SU-DHL-6 (cell line): ENCODE data around the gene IAPP.
"Not testable (repeated sequence)": the region's sequence is repeated elsewhere in the genome, so short reads cannot be mapped to it uniquely, and the experiment has no call there.

Experiments used
- H2AFZ ChIP-seq: fragments of 200-600 bp; sonication (generic); 2 replicates; pipeline ENCODE4 v1.6.1; 2014; ENCODE audit warnings: low read depth, mild to moderate bottlenecking, moderate library complexity, mixed read lengths, antibody characterized with exemption, low read length; ENCODE audit not compliant: severe bottlenecking
- H3F3A ChIP-seq: fragments of 200-600 bp; shearing (Covaris generic); 2 replicates; pipeline ENCODE4 v1.6.0; 2016; ENCODE audit warnings: antibody characterized with exemption, mild to moderate bottlenecking; ENCODE audit not compliant: insufficient read depth
- H3K27ac ChIP-seq: fragments of 200-600 bp; sonication (generic); 2 replicates; pipeline ENCODE4 v1.5.1; 2016; ENCODE audit warnings: low read depth, mild to moderate bottlenecking, low read length, moderate library complexity, mixed read lengths
- H3K27me3 ChIP-seq: fragments of 200-600 bp; sonication (generic), shearing (Covaris generic); 2 replicates; pipeline ENCODE4 v1.6.0; 2014; ENCODE audit warnings: mild to moderate bottlenecking, low read length
- H3K36me3 ChIP-seq: fragments of 200-600 bp; sonication (generic); 2 replicates; pipeline ENCODE4 v1.6.1; 2014; ENCODE audit warnings: mild to moderate bottlenecking, low read length, mixed read lengths
- H3K4me2 ChIP-seq: fragments of 300-600, 200-600 bp; shearing (Covaris generic), sonication (generic); 2 replicates; pipeline ENCODE4 v1.6.0; 2014; ENCODE audit warnings: low read length, low read depth, mild to moderate bottlenecking; ENCODE audit not compliant: poor library complexity, severe bottlenecking
- H3K4me3 ChIP-seq: fragments of 200-600 bp; sonication (generic); 2 replicates; pipeline ENCODE4 v1.5.1; 2014; ENCODE audit warnings: antibody characterized with exemption, low read length, mild to moderate bottlenecking, mixed read lengths; ENCODE audit not compliant: insufficient read depth, poor library complexity, severe bottlenecking
- H3K79me2 ChIP-seq: fragments of 200-600 bp; sonication (generic); 2 replicates; pipeline ENCODE4 v1.6.1; 2014; ENCODE audit warnings: mild to moderate bottlenecking, low read length, moderate library complexity; ENCODE audit not compliant: insufficient read depth
- H3K9ac ChIP-seq: fragments of 200-600 bp; sonication (generic); 2 replicates; pipeline ENCODE4 v1.7.0; 2014; ENCODE audit warnings: mild to moderate bottlenecking, low read length
- H3K9me2 ChIP-seq: fragments of 200-600 bp; sonication (generic); replicated peaks from 2 replicates; pipeline ENCODE4 v1.6.1; 2014; ENCODE audit warnings: low read length; ENCODE audit not compliant: insufficient read depth
- H3K9me3 ChIP-seq: fragments of 200-600 bp; sonication (generic); 2 replicates; pipeline ENCODE4 v1.6.1; 2014; ENCODE audit warnings: low read length, mixed read lengths; ENCODE audit not compliant: insufficient read depth
- H4K20me1 ChIP-seq: fragments of 200-600 bp; sonication (generic); 2 replicates; pipeline ENCODE4 v1.6.1; 2014; ENCODE audit warnings: low read depth, mild to moderate bottlenecking, antibody characterized with exemption, low read length, moderate library complexity, mixed read lengths
- CTCF ChIP-seq: fragments of 200-600 bp; sonication (generic); IDR thresholded peaks from one replicate; pipeline ENCODE4 v1.5.1; 2017; ENCODE audit warnings: antibody characterized with exemption, mild to moderate bottlenecking, low read length, moderate library complexity; ENCODE audit not compliant: insufficient read depth, poor library complexity, severe bottlenecking
- EZH2phosphoT487 ChIP-seq: fragments of 200-600 bp; sonication (generic), shearing (Covaris generic); conservative IDR thresholded peaks from 2 replicates; pipeline ENCODE4 v1.6.1; 2018; ENCODE audit warnings: mild to moderate bottlenecking, antibody characterized with exemption, low read length, moderate library complexity, mixed read lengths

IAPP gene

GRCh38 chr12:21384261-21384660 is 11.6 kb downstream of the IAPP start:
- H3K4me2 ChIP-seq, result no peak overlapping the region
- no peak overlapping the region for H2AFZ ChIP-seq
- H3K4me3 ChIP-seq, result no peak overlapping the region

GRCh38 chr12:21387174-21387573 is 14.5 kb downstream of the IAPP start:
- no peak overlapping the region for H3K9ac ChIP-seq
- no peak overlapping the region for H2AFZ ChIP-seq
- no peaks in the 10 kb centered on the region for H3K27me3 ChIP-seq
- H3K27ac ChIP-seq, result no peak overlapping the region
- no peaks in the 10 kb centered on the region for H3F3A ChIP-seq
- H3K4me2 ChIP-seq, result no peak overlapping the region
- no peak for TF ChIP-seq EZH2phosphoT487
- no peak for TF ChIP-seq CTCF
- H4K20me1 ChIP-seq, result no peaks in the 10 kb centered on the region
- H3K9me2 ChIP-seq, result no peaks in the 10 kb centered on the region
- H3K4me3 ChIP-seq, result no peak overlapping the region
- no peaks in the 10 kb centered on the region for H3K9me3 ChIP-seq
- H3K79me2 ChIP-seq, result no peaks in the 10 kb centered on the region
- no peaks in the 10 kb centered on the region for H3K36me3 ChIP-seq

More at GRCh38 chr12:21384261-21384660, 11.6 kb downstream of the IAPP start:
- H3K9me3 ChIP-seq, result no peaks in the 10 kb centered on the region
- no peaks in the 10 kb centered on the region for H3K27me3 ChIP-seq
- no peaks in the 10 kb centered on the region for H3F3A ChIP-seq
- H3K9me2 ChIP-seq, result no peaks in the 10 kb centered on the region
- H3K9ac ChIP-seq, result no peak overlapping the region
- H3K36me3 ChIP-seq, result no peaks in the 10 kb centered on the region
- TF ChIP-seq CTCF, result no peak
- TF ChIP-seq EZH2phosphoT487, result no peak
- H4K20me1 ChIP-seq, result no peaks in the 10 kb centered on the region
- H3K27ac ChIP-seq, result no peak overlapping the region
- H3K79me2 ChIP-seq, result no peaks in the 10 kb centered on the region

GRCh38 chr12:21392384-21392783 is 19.7 kb downstream of the IAPP start:
- no peak overlapping the region for H3K9ac ChIP-seq
- H3K27me3 ChIP-seq, result no peaks in the 10 kb centered on the region
- H3K4me2 ChIP-seq, result no peak overlapping the region
- no peaks in the 10 kb centered on the region for H4K20me1 ChIP-seq
- H2AFZ ChIP-seq, result no peak overlapping the region
- H3K36me3 ChIP-seq, result no peaks in the 10 kb centered on the region
- H3K4me3 ChIP-seq, result no peak overlapping the region
- H3K9me2 ChIP-seq, result no peaks in the 10 kb centered on the region
- no peaks in the 10 kb centered on the region for H3K79me2 ChIP-seq
- H3K27ac ChIP-seq, result no peak overlapping the region
- no peaks in the 10 kb centered on the region for H3F3A ChIP-seq
- no peak for TF ChIP-seq CTCF
- no peak for TF ChIP-seq EZH2phosphoT487
- H3K9me3 ChIP-seq, result no peaks in the 10 kb centered on the region

- not testable (repeated sequence) for H3F3A ChIP-seq, H2AFZ ChIP-seq, H3K27ac ChIP-seq, H3K4me2 ChIP-seq, H3K4me3 ChIP-seq, H3K79me2 ChIP-seq, H3K9ac ChIP-seq, H3K9me3 ChIP-seq, H3K36me3 ChIP-seq, H3K9me2 ChIP-seq, H3K27me3 ChIP-seq, H4K20me1 ChIP-seq
Observed at GRCh38 chr12:21394828-21395626, 22.3 kb downstream of the IAPP start.
